HL-60 (cell line): ENCODE data around the gene CBFA2T2.

ENCODE experiments used
- CTCF ChIP-seq: IDR thresholded peaks from one replicate; pipeline ENCODE4 v1.5.1; 2011; ENCODE audit warnings: low read length, control low read depth, inconsistent platforms; ENCODE audit not compliant: insufficient read depth
- GABPA ChIP-seq: IDR thresholded peaks from 2 replicates; pipeline ENCODE4 v1.6.1; 2012; ENCODE audit warnings: low read depth
- POLR2AphosphoS5 ChIP-seq: IDR thresholded peaks from 2 replicates; pipeline ENCODE4 v1.6.1; 2012; ENCODE audit warnings: low read depth
- REST ChIP-seq: IDR thresholded peaks from 2 replicates; pipeline ENCODE4 v1.6.1; 2012; ENCODE audit warnings: low read depth; ENCODE audit not compliant: insufficient replicate concordance
- SPI1 ChIP-seq: IDR thresholded peaks from 2 replicates; pipeline ENCODE4 v1.6.1; 2012; ENCODE audit warnings: low read depth, mild to moderate bottlenecking, borderline replicate concordance

GRCh38 chr20:33552519-33552918 lies 62.6 kb downstream of the CBFA2T2 start:
- TF ChIP-seq CTCF (no peak), POLR2AphosphoS5 (no peak), GABPA (no peak), REST (no peak), SPI1 (no peak)
